Effector memory CD4-positive, alpha-beta T cell (primary cell): ENCODE data around the gene PCK1.

Experiments
- DNase-seq, 3 donors: peaks; one replicate each; pipeline ENCODE4 v3.0.0-alpha.2; 2020
- H3K27ac ChIP-seq: 2 replicates; pipeline ENCODE4 v1.7.0; 2013; ENCODE audit warnings: mild to moderate bottlenecking, low read length, moderate library complexity; ENCODE audit not compliant: insufficient read depth, poor library complexity, severe bottlenecking
- H3K27me3 ChIP-seq: replicated peaks from 2 replicates; pipeline ENCODE4 v1.7.0; 2013; ENCODE audit warnings: mild to moderate bottlenecking, low read length; ENCODE audit not compliant: insufficient read depth, control insufficient read depth, poor library complexity, severe bottlenecking
- H3K36me3 ChIP-seq: 2 replicates; pipeline ENCODE4 v1.7.0; 2013; ENCODE audit warnings: mild to moderate bottlenecking, low read length, moderate library complexity; ENCODE audit not compliant: control insufficient read depth, insufficient read depth
- H3K4me1 ChIP-seq: 2 replicates; pipeline ENCODE4 v1.7.0; 2013; ENCODE audit warnings: low read length, mild to moderate bottlenecking; ENCODE audit not compliant: control insufficient read depth, insufficient read depth, poor library complexity, severe bottlenecking
- H3K4me3 ChIP-seq: 2 replicates; pipeline ENCODE4 v1.7.0; 2013; ENCODE audit warnings: low read length, low read depth, mild to moderate bottlenecking; ENCODE audit not compliant: insufficient read depth, poor library complexity, severe bottlenecking
- H3K9me3 ChIP-seq: 2 replicates; pipeline ENCODE4 v1.7.0; 2013; ENCODE audit warnings: mild to moderate bottlenecking, low read length, moderate library complexity; ENCODE audit not compliant: control insufficient read depth

The PCK1 gene

GRCh38 chr20:57561356-57562279 is 708 bp downstream of the PCK1 start:
- Histone ChIP-seq H3K4me3 (no peak overlapping the region), H3K9me3 (no peaks in the 10 kb centered on the region), H3K27me3 (peaks cover 4% of the 10 kb centered on the region), H3K4me1 (no peaks in the 10 kb centered on the region), H3K27ac (no peak overlapping the region), H3K36me3 (no peaks in the 10 kb centered on the region)
- DNase-seq, result no peak

GRCh38 chr20:57562541-57563465 is 1.9 kb downstream of the PCK1 start:
- DNase-seq, result no peak
- no peaks in the 10 kb centered on the region for H3K4me1 ChIP-seq
- H3K27me3 ChIP-seq, result peaks cover 1% of the 10 kb centered on the region
- H3K36me3 ChIP-seq, result no peaks in the 10 kb centered on the region
- no peak overlapping the region for H3K4me3 ChIP-seq
- no peaks in the 10 kb centered on the region for H3K9me3 ChIP-seq
- H3K27ac ChIP-seq, result no peak overlapping the region

GRCh38 chr20:57563522-57563921 is 2.6 kb downstream of the PCK1 start:
- H3K4me3 ChIP-seq, result no peak overlapping the region
- H3K27me3 ChIP-seq, result no peaks in the 10 kb centered on the region

GRCh38 chr20:57564180-57564802 is 3.4 kb downstream of the PCK1 start:
- no peak overlapping the region for H3K27ac ChIP-seq
- H3K4me3 ChIP-seq, result no peak overlapping the region
- H3K27me3 ChIP-seq, result no peaks in the 10 kb centered on the region
- no peaks in the 10 kb centered on the region for H3K36me3 ChIP-seq
- DNase-seq, result no peak
- H3K4me1 ChIP-seq, result no peaks in the 10 kb centered on the region
- H3K9me3 ChIP-seq, result no peaks in the 10 kb centered on the region

More at GRCh38 chr20:57563522-57563921, 2.6 kb downstream of the PCK1 start:
- DNase-seq, result no peak
- Histone ChIP-seq H3K27ac (no peak overlapping the region), H3K36me3 (no peaks in the 10 kb centered on the region), H3K9me3 (no peaks in the 10 kb centered on the region), H3K4me1 (no peaks in the 10 kb centered on the region)

GRCh38 chr20:57564951-57565642 is 4.2 kb downstream of the PCK1 start:
- H3K4me3 ChIP-seq, result no peak overlapping the region
- no peak for DNase-seq
- no peaks in the 10 kb centered on the region for H3K4me1 ChIP-seq
- H3K27me3 ChIP-seq, result no peaks in the 10 kb centered on the region
- no peak overlapping the region for H3K27ac ChIP-seq
- H3K36me3 ChIP-seq, result no peaks in the 10 kb centered on the region
- no peaks in the 10 kb centered on the region for H3K9me3 ChIP-seq

GRCh38 chr20:57566399-57566798 is 5.5 kb downstream of the PCK1 start:
- H3K4me3 ChIP-seq, result no peak overlapping the region
- no peaks in the 10 kb centered on the region for H3K36me3 ChIP-seq
- DNase-seq, result no peak
- no peaks in the 10 kb centered on the region for H3K9me3 ChIP-seq
- H3K27me3 ChIP-seq, result no peaks in the 10 kb centered on the region
- no peak overlapping the region for H3K27ac ChIP-seq
- no peaks in the 10 kb centered on the region for H3K4me1 ChIP-seq

- no peaks in the 10 kb centered on the region for H3K36me3 ChIP-seq
- no peaks in the 10 kb centered on the region for H3K27me3 ChIP-seq
- H3K4me3 ChIP-seq, result no peak overlapping the region
Measured at GRCh38 chr20:57566803-57567459, 6.0 kb downstream of the PCK1 start.

GRCh38 chr20:57567471-57568079 is 6.7 kb downstream of the PCK1 start:
- DNase-seq, result no peak
- Histone ChIP-seq H3K4me3 (no peak overlapping the region), H3K9me3 (no peaks in the 10 kb centered on the region), H3K27ac (no peak overlapping the region), H3K27me3 (no peaks in the 10 kb centered on the region), H3K36me3 (no peaks in the 10 kb centered on the region), H3K4me1 (no peaks in the 10 kb centered on the region)

More at GRCh38 chr20:57566803-57567459, 6.0 kb downstream of the PCK1 start:
- Histone ChIP-seq H3K27ac (no peak overlapping the region), H3K4me1 (no peaks in the 10 kb centered on the region), H3K9me3 (no peaks in the 10 kb centered on the region)
- DNase-seq, result no peak
